Measurements from ENCODE around the gene VAMP8. TPM values are rescaled to one million over a fixed set of nuclear protein-coding genes. Genes with fewer than 3 reads are reported as not detected.

The VAMP8 gene
- total and polyA plus RNA-seq, 10 of the 15 experiments (the other 5 are each of a cell fraction or from before 2014, with no cell fraction given): 93.6 to 744 (median 217) TPM

- TF ChIP-seq MLLT1 (IDR thresholded peaks at IDR 0.05): peak; percentile 98
- TF ChIP-seq MXI1 (IDR thresholded peaks at IDR 0.05; ENCODE audit: low read depth, low read length): peak; percentile 31; the same call in 1 of the 2 replicates
- peak; percentile 39 for TF ChIP-seq KLF5 (IDR thresholded peaks at IDR 0.05; ENCODE audit: partially characterized antibody)
- TF ChIP-seq PRDM15 (CRISPR knock-in tag; IDR thresholded peaks at IDR 0.05): no peak
- no peak for TF ChIP-seq RB1 (IDR thresholded peaks at IDR 0.05; ENCODE audit: borderline replicate concordance)
- TF ChIP-seq POLR2AphosphoS2 (IDR thresholded peaks at IDR 0.05; ENCODE audit: low read depth, low read length): peak; percentile 81
- TF ChIP-seq CUX1 (IDR thresholded peaks at IDR 0.05; ENCODE audit: insufficient replicate concordance, low read depth, low read length): no peak
- peak in 1 of 2 experiments; percentile 14; a peak in 1 of 4 replicates for TF ChIP-seq IKZF2 (IDR thresholded peaks at IDR 0.05)
- no peak for TF ChIP-seq ZSCAN29 (IDR thresholded peaks at IDR 0.05)
- TF ChIP-seq, protein P1, sequence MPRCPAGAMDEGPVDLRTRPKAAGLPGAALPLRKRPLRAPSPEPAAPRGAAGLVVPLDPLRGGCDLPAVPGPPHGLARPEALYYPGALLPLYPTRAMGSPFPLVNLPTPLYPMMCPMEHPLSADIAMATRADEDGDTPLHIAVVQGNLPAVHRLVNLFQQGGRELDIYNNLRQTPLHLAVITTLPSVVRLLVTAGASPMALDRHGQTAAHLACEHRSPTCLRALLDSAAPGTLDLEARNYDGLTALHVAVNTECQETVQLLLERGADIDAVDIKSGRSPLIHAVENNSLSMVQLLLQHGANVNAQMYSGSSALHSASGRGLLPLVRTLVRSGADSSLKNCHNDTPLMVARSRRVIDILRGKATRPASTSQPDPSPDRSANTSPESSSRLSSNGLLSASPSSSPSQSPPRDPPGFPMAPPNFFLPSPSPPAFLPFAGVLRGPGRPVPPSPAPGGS (IDR thresholded peaks at IDR 0.05; ENCODE audit: borderline replicate concordance, insufficient read depth, low read depth, low read length, poor library complexity, severe bottlenecking): peak; percentile 28
- TF ChIP-seq ZNF384 (IDR thresholded peaks at IDR 0.05; ENCODE audit: borderline replicate concordance, low read depth, low read length): no peak
- 0 out of 4 replicates have a peak, but pooled peaks of 1 of the 2 experiments have one; percentile 26 for TF ChIP-seq BHLHE40 (IDR thresholded peaks at IDR 0.05; ENCODE audit: borderline replicate concordance in 1 of 2, low read depth in 2 of 2, low read length in 1 of 2)
- TF ChIP-seq POU2F2 (IDR thresholded peaks at IDR 0.05; ENCODE audit: borderline replicate concordance, low read depth, low read length): no peak
Measured at GRCh38 chr2:85611705-85612587, 34.6 kb downstream of the VAMP8 start, which contains the start of gene C2orf68 (continued).

All from GM12878 (cell line).